CD4-positive, alpha-beta T cell treated with Interleukin-21 for 1 hour (primary cell): ENCODE results near the gene MAPKAP1.
"Not testable (repeated sequence)": the region's sequence is repeated elsewhere in the genome, so short reads cannot be mapped to it uniquely, and the experiment has no call there.

ENCODE experiments used
- DNase-seq: peaks from one replicate; pipeline ENCODE4 v3.0.0-alpha.2; 2020

The MAPKAP1 gene

DNA sequence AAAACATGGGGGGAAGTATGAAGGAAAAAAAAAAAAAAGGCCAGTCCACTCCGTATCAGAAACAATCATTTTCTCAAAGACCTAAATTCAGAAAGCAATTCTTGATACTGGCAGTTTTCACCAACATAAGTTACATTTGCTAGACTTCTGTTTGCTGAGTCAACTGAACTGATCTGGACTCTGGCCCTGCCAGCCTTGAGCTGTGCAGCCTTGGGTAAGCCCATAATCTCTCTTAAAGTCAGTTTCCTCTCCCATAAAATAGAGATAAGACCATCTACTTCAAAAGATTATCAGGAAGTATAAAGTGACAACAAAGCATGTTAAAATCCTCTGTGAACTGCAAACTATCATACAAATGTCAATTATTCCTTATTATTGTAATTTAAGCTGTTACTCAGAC is 106.8 kb downstream of the MAPKAP1 start:
- DNase-seq: no peak

DNA sequence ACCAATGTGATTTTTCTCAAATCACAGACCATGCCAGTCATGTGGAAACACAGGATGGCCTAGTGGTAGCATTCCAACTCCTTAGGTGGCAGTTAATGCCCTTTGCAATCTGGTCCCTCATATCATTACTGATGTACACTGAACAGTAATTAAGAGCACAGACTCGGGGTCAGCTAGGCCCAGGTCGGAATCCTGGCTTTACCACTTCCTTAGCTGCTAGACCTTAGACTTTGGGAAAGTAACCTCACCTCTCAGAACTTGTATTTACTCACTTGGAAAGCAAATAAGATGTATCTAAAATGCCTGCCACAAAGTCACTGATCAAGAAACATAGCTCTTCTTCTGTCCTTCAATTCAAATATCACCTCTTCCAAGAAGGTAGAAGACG is 112.8 kb downstream of the MAPKAP1 start:
- no peak for DNase-seq

DNA sequence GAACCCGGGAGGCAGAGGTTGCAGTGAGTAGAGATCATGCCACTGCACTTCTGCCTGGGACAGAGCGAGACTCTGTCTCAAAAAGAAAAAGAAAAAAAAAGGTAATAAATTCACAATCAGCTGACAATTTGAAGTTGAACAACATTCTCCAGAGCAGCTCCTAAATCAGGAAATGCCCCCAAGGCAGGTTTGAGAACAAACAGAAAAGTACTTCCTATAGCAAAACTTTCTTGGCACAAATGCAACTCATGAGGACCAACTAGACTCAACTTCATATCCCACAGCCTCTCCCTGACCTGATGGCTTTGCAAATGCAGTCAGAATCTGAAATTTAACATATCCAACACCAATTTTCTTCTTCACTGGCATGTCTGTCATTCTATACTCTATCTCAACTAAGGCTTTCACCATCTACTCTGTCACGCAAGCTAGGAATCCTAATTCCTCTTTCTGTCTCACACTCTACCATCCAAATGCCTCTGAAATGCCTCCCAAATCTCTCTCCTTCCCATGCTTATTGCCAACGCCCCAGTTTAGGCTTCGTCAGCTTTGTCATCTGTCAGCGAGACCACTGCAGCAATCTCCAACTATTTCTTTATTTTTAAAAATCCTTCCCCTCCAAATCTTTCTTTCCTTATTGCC is 113.3 kb downstream of the MAPKAP1 start:
- DNase-seq: no peak

DNA sequence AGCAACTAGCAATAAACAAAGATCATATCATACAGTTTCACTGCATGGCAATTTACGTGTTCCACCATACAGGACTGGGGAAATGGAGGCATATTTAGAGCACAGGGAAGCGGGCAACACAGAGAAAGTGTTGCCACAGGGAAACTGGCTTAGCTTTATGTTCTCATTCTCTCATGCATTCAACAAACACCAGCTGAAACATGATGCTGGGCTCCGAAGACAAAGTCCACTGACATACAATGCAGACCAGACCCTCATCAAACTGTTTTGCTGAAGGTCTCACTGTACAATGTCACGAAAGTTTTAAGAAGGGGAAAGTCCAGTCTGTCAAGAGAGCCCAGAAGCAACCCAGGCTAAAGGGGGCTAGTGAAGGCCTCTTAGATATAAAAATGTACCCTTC is 115.1 kb downstream of the MAPKAP1 start:
- DNase-seq: no peak

DNA sequence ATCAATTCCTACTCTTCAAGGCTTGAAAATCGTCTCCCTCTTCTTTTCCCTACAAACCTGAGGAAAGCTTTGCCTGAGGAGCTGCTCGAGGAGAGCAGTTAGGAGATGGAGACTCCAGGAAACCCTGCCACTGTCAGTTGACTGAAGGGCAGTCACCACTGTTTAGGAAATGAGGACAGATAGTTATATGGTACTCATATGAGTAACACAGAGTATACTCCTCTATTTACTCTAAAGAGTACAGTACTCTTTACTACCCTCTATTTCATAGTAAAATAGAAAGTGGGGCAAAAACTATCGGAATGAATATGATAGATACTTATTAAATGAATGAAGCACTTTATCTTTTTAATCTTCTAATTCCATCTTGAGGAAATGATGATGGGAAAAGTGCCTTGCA is 115.8 kb downstream of the MAPKAP1 start:
- no peak for DNase-seq

DNA sequence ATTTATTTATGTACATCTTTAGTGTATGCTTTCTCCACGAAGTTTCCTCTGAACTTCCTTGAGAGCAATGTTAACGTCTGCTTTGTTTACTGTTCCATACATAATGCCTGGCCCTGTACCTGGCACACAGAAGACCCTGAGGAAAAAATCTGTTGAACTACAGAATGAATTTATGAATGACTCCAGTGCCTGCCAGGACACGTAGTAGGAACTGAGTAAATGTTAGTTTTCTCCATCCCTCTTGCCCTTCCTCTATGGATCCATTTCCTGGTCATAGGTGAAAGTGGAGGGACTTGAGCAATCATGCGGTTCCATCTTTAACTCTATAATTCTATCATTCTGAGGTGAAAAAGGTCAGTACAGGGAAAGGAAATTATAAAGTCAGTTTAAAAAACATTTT is 117.7 kb downstream of the MAPKAP1 start:
- DNase-seq: no peak

DNA sequence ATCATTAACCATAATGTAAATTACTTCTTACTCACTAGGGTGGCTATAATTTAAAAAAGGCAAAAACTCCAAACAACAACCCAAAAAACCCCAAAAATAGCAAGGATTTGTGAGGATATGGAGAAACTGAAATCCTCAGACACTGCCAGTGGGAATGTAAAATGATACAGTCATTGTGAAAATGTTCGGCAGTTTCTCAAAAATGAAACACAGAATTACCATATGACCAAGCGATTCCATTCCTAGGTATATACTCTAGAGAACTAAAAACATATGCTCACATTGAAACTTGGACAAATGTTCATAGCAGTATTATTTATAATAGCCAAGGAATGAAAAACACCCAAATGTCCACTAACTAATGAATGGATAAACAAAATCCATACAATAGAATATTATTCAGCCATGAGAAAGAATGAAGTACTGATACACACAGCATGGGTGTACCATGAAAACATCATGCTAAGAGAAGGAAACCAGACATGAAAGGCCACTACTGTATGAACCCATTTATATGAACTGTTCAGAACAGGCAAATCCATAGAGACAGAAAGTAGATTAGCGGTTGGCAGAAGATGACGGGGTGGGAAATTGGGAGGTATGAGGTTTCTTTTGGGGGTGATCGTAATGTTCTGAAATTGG is 119.1 kb downstream of the MAPKAP1 start:
- no peak for DNase-seq

DNA sequence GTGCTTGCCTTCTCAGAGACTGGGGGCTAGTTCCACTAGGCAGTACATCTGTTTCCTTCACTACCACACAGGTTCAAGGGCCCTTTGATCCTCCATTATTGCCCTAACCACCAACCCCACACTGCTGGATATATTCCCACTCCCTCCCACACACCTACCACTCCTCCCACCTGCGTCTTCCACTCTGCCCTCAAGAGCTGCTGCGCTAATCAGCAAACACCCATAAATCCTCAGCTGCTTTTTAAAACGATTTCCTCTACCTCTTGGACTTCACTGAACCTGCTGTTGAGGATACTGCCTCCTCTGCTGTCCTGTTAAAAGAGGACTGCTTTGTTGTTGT is 120.9 kb downstream of the MAPKAP1 start:
- DNase-seq: no peak

DNA sequence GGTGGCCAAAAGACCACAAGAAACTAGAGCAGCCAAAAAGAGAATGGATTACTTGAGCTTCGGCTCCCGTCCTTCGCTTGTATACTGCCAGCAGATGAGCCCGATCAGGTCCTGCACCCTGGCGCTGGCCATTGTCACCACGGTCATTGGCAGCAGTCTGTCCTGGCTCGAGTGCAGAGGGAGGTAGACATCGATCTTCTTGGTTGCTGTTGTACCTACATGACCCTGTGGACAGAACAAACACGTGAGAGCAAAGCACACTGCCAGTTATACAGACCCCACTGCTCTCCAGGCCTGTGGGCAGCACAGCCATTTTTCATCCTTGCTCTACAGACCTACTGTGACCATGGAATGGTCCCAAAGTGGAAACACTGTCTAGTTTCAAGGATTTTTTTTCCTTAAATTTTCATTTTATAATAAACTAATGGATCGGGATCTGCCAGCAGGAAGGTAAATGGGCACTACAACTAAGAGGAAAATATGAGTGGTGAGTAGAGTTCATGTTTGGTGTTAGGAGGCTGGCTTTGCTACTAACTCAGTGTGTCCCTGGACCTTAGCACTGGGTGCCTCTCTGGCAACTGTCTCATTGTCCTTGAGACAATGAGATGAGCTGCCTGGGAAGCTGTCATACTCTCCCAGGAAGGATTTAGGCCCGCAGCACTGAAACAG is 121.4 kb downstream of the MAPKAP1 start:
- no peak for DNase-seq

DNA sequence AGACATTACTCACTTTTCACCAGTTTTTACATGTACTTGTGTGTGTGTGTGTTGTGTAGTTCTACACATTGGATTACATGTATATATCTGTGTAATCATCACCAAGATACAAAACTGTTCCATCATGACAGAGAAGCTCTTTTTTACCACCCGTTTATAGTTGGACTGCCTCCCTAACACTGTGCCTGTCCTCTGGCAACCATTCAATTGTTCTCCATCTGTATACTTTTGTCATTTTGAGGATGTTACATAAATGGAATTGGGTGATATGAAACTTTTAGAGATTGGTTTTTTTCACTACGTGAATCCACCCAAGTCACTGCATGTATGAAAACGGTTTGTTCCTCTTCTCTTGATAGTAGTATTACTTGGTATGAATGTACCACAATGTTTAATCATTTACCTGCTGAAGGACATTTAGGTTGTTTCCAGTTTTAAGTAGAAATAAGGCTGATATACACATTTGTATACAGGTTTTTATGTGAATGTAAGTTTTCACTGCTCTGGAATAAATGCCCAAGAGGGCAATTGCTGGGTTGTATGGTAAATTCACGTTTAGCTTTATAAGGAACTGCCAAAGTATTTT is 126.2 kb downstream of the MAPKAP1 start:
- DNase-seq: no peak

DNA sequence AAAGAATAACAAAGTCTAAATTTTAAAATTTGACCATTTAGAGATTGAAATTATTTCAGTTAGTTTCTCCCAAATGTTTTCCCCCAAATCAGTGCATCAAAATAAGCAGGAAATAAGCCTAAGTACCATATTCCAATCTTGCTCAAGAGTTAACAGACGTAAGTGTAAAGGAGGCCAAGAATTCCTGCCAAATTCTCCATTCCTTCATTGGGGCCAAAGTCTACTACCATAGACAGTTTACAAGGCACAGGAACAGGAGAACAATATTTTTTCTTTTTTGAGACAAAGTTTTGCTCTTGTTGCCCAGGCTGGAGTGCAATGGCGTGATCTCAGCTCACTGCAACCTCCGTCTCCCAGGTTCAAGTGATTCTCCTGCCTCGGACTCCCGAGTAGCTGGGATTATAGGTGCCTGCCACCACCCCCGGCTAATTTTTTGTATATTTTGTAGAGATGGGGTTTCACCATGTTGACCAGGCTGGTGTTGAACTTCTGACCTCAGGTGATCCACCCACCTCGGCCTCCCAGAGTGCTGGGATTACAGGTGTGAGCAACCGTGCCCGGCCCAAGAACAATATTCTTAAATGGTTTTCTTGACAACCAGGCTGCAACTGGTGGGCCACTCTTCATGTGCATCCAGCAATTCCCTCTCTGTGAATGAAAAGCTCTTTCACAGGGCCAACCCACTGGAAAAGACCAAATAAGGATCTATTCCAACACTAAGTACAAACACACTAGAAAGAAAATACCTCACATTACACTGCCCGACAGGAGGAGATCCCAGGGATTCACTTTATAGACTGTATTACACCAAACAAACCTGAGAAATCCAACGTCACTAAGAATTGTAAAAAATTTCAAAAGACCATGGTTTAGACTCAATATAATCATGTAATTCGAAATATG is 127.7 kb downstream of the MAPKAP1 start:
- DNase-seq: no peak

DNA sequence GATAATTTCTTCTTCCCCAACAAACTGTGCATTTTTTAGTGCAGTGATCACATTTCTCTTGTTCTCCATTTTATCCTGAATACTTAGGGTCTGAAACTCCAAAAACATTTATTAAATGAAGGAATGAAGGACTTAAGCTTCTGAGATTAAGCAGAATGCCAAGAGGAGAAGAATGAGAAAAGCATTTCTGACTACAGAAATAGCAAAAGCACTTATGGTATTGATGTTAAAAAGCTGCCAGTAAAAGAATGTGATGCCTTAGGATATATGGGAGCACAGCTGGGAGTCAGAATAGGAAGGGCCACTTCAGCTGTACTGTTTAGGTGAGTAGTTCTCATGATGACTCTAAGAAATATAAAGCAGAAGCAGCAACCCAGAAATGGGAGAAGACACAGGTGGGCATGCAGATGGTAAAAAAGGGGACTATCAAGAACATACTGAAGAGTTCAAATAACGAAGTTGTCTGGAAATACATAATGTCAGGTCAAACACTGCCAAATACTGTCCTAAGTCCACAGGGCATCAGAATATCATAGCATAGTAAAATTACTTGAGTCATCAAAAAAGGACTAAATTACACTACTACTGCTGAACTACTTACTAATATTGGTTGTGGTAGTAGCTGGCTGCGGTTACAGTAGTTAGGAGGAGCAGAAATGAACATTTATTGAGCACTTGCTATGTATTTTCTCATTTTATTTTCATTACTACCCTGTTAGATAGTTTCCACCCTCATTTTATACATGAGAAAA is 132.7 kb downstream of the MAPKAP1 start:
- DNase-seq: no peak

DNA sequence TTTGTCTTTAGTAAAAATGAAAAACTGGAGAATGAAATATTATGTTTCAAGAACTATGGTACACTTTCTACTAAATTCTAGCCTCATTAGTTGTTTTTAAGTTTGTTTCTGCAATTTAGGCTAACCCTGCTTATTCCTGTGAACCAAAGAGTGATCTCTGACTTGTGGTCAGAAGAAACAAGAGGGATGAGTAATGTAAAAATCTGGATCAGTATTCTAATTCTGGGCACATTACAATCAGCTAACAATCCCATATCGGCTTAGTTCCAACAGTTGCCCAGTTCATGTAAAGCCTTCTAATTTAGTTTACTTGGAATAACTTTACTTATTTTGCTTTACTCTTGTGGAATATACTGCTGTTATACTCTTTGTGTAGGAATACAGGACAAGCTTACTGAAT is 134.5 kb downstream of the MAPKAP1 start:
- not testable (repeated sequence) for DNase-seq

DNA sequence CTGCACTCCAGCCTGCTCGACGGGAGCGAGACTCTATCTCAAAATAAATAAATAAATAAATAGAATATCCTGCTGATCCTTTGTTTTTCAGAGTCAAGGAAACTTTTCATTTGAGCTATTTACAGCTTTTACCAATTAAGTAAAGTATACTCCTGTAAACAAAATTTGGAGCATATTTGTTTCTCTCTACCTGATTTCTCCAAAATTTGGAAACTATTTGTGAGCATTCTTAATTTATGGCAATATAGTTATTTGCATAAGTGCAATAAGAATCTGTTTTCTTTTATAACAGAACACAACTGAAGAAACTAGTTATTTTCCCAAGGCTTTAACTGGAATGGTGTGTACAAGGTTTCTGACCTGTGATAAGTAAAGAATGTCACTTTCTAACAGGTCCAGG is 135.2 kb downstream of the MAPKAP1 start:
- not testable (repeated sequence) for DNase-seq

DNA sequence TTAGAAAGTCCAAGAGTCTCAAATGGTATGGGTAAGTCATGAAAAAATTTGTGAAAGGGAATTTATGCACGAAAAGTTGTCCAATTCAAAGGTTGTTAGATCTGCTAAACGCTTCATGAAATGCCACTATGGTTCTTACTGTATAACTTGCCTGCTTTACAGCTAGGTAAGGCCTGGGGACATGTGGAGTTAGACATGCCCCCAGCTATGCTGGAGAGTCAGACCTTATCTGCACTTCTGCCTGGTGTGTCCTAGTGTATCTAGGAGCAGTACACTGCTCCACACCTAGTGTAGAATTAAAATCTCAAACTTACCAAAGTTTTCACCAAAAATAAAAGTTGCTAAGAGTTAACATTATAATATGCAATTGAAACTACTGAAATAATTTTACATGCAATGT is 136.8 kb downstream of the MAPKAP1 start:
- no peak for DNase-seq

DNA sequence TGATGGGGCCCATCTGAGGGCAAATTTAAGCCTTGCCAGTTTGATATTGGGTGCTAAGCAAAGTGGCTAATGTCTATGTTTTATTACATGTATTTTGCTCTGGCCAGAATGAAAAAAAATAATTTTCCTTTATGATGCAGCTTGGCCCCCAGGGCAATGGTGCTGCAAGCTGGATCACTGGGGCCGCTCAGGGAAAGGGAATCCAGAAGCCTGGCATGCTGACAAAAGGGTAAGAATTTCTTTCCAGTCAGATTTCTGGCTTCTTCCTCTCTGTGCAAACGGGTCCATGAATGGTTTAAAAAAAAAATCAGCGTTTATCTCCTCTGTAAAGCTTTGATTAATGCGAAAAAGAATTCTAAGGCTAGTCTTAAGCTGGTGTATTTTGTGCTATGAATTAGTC is 138.4 kb downstream of the MAPKAP1 start:
- DNase-seq: no peak

DNA sequence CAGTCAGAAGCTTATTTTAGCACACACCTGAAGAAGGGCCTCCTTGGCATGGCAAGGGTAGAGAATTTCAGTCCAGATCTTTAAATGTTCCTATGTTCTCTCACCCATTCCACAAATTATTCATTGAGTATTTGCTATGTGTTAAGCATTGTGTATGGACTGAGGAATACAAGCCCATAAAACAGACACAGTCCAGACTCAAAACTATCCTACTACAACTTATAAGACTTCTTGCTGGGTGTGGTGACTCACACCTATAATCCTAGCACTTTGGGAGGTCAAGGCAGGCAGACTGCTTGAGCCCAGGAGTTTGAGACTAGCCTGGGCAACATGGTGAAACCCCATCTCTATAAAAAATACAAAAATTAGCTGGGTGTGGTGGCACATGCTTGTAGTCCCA is 141.0 kb downstream of the MAPKAP1 start:
- not testable (repeated sequence) for DNase-seq

DNA sequence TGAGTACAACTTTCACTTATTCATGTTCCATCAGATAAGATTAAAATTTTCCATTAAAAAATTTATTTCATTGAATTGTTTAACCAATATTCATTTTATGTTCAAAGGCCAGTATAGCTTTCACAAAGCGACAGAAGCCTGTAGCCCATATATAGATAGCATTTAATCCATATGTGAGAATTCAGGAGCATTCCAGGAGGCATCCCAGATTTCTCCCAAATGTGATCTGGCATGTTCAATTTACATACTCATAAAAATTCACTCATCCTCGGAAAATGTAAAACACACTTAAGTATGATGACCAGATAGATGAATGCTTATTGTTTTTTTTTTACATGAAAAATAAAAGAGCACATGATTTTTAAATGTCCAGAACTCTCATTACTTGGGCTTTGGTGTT is 141.9 kb downstream of the MAPKAP1 start:
- no peak for DNase-seq

DNA sequence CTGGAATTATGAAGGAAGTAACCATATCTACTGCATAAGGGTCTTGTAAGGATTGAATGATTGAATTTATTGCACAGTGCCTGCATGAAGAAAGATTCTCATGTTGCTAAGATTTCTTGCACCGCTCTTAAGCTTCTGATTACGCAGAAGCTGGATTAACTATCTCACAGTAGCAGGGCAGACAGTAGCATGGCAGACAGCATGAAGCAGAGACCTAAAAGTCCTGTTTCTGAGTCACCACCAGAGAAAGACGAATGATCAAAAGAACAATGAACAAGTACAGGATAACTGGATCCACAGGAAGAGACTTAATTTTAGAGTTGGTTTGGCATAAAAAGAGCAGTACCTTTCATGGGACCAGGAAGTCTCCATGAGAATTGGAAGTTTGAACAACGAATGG is 142.4 kb downstream of the MAPKAP1 start:
- no peak for DNase-seq

DNA sequence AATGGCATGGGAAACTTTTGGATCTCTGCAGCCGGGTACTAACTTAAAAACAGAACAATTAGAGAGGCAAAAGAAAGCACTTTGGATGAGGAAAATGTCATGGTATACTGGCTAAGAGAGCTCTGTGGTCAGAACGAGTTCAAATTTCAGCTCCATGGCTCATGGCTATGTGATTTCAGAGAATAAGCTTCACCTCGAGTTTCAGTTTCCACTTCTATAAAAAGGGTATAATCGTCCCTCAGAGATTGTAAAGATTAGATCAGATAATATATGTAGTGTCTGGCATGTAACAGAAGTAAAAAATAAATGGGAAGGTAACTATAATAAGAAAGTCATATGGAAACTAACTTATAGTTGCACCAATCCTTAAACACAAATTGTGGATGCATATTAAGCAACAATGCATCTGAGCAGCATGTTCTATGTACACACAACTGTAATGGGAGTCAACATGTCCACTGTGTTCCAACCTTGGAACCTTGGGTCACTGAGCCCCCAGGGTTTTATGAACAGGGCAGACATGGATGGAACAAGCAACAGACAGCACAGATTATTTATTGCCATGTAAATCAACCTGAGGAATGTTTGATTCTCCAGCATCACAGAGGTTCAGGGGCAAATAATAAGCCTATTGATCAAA is 145.4 kb downstream of the MAPKAP1 start:
- DNase-seq: no peak

DNA sequence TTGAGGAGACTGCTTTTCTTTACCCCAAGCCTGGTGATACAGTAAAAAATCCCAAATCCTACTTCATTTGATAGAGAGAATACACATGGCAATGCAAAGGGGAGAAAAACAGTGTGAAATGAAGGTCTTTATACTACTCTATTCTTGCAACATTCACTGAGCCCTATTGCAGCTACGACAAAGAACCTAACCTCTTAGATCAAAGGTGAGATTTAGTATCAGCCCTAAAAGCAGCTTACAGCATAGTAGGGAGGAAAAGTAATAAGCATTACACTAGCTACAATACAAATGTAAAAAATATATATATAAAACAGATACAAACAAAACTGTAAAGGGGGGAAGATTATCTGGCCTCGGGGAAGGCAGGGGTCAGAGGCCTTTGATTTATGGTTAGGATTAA is 147.1 kb downstream of the MAPKAP1 start:
- no peak for DNase-seq

DNA sequence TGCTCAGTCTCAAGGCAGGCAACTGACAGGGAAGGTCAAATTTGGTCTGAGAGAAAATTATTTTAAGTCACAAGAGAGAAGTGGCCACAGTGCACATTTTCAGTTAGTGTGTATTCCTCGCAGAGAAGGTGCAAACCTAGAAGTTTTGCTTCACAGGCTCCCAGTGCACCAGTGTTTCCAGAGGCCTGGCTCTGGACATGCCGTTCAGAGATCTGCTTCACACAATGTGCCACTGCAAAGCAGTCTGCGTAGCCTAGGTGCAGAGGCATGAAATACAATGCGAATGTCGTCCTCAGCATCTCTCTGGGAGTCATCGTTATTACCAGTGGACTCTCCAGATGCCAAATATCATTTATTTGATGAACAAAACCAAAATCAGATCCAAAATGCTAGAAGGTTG is 147.8 kb downstream of the MAPKAP1 start:
- DNase-seq: no peak
